Stimulated activated naive B cell treated with anti-CD40 and anti-IgM and Interleukin-4, amounts not matched to agents 10 μg/mL and 1 μg/mL and 100 μg/mL, for 72 hours (primary cell): Measurements from ENCODE around the gene DCLK1.

Experiments
- ATAC-seq, 2 donors: fragments of 150-1000 bp; cut with Tn5 transposase; replicated peaks; 2 replicates each; pipeline ENCODE4 v1.10.0; 2021; ENCODE audit warnings: moderate library complexity in 1 of 2
- DNase-seq: peaks from one replicate; pipeline ENCODE4 v3.0.0; 2021
- H3K27ac Mint-ChIP-seq: one replicate; pipeline ENCODE4 v1.8.0; 2022; ENCODE audit warnings: mild to moderate bottlenecking, mixed read lengths
- H3K27me3 Mint-ChIP-seq, 2 donors: one replicate each; pipeline ENCODE4 v1.8.0; 2022; ENCODE audit warnings: mixed read lengths in 2 of 2
- H3K36me3 Mint-ChIP-seq, 2 donors: one replicate each; pipeline ENCODE4 v1.8.0; 2022; ENCODE audit warnings: mixed read lengths in 2 of 2, mild to moderate bottlenecking in 1 of 2
- H3K4me1 Mint-ChIP-seq, 2 donors: one replicate each; pipeline ENCODE4 v1.8.0; 2022; ENCODE audit warnings: mixed read lengths in 2 of 2, mild to moderate bottlenecking in 1 of 2
- H3K4me3 Mint-ChIP-seq, 2 donors: one replicate each; pipeline ENCODE4 v1.8.0; 2022; ENCODE audit warnings: mild to moderate bottlenecking in 2 of 2, mixed read lengths in 2 of 2, moderate library complexity in 1 of 2
- H3K9me3 Mint-ChIP-seq, 2 donors: one replicate each; pipeline ENCODE4 v1.8.0; 2022; ENCODE audit warnings: mixed read lengths in 2 of 2, mild to moderate bottlenecking in 1 of 2

Gene DCLK1

DNA sequence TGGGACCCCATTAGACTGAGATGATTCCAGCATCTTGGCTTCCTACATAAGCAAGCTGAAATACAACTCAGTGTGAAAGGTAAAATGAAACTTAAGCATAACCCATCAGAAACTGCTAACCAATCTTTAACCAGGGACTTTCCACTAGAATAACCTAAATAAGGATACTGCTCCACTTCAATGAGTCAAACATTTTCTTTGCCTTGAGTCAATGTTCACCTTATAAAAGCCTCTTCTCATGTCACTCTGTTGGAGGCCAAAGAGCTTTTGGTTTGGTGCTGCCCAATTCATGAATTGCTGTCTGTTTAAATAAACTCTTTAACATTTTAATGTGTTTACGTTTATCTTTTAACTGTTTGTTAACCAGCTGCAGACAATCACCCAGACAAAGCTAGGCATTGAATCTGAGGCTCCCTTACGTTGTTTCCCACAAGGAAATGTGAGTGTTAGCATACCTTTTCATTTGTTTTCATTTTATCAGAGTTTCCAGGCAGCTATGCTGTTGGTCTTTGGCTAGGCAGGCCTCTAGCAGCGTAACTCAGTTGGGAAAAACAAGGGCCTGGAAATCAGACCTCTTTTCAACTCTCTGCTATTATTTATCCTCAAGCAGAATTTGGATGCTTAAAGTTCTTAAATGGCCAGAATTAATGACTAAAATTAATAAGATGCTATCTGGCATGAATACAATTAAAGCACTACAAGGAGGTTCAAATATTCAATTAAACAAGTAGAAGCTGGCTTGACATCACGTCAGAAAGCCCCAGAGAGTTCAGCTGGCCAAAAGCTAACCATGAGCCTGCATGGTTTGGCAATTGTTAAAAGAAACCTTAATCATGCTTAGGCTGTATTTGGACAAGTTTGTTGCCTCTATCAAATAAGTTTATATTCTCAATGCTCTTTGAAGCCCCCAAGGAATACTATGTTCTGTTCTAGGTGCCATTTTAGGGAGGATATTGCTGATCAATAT, 200.2 kb downstream of the DCLK1 start:
- ATAC-seq: no peak
- Mint-ChIP-seq H3K4me1 (no peaks in the 10 kb centered on the region), H3K27me3 (no peaks in the 10 kb centered on the region), H3K36me3 (no peaks in the 10 kb centered on the region), H3K27ac (no peak overlapping the region), H3K9me3 (peaks cover 5 to 15% of the 10 kb centered on the region in 2 donors), H3K4me3 (no peak overlapping the region)
- DNase-seq: no peak

DNA sequence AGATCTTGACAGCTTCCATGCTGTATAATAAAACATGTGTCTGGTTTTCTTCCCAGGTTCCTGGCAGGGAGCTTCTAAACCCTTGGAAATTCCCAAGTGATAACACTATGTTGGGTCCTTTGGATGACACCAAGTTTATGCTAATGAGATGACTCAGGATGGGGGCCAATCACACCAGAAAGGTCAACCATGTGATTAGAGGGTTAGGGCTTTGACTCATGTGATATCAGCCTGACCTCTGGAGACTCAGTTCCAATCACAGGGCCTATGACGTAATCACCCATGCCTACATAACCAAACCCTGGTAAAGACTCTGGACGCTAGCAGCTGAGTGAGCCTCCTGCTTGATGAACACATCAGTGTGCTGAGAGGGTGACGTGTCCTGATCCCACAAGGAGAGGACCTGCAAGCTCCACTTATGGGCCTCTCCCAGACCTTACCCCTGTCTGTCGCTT, 203.6 kb downstream of the DCLK1 start:
- Mint-ChIP-seq H3K9me3 (peaks cover 0 to 2% of the 10 kb centered on the region in 2 donors), H3K27ac (no peak overlapping the region), H3K4me3 (no peak overlapping the region), H3K4me1 (no peaks in the 10 kb centered on the region), H3K36me3 (no peaks in the 10 kb centered on the region), H3K27me3 (no peaks in the 10 kb centered on the region)
- no peak for ATAC-seq
- no peak for DNase-seq

DNA sequence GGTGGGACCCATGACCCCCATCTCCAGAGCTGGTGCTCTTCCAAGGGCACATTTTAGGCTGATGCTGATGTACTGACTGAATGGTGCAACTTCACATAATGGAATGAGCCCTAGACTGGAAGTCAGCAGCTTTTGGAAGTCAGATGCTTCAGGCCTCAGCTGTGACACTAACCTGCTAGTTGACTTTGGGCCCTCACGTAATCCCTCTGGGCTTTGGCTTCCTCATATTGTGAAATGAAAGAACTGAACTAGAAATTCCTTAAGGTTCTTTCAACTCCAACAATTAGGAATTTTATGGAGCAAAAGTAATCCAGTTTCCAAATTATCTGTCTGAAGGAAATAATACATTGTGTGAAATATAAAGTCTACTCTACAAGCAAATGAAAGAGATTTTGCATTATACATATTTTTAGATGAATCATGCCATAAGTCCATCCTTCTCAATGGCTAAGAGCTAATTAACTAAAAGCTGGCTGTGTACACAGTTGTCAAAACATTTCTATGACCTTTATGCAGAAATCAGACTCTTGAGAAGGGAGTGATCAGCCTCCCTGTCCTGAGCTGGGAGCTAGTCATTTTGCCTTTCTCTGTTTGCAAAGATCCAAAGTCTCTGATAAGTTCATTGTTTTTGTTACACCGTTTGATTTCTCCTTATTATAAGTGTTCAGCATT, 204.2 kb downstream of the DCLK1 start:
- Mint-ChIP-seq H3K27ac (no peak overlapping the region), H3K4me3 (no peak overlapping the region), H3K4me1 (no peaks in the 10 kb centered on the region), H3K9me3 (no peaks in the 10 kb centered on the region), H3K36me3 (no peaks in the 10 kb centered on the region), H3K27me3 (no peaks in the 10 kb centered on the region)
- DNase-seq (no peak), ATAC-seq (no peak)

DNA sequence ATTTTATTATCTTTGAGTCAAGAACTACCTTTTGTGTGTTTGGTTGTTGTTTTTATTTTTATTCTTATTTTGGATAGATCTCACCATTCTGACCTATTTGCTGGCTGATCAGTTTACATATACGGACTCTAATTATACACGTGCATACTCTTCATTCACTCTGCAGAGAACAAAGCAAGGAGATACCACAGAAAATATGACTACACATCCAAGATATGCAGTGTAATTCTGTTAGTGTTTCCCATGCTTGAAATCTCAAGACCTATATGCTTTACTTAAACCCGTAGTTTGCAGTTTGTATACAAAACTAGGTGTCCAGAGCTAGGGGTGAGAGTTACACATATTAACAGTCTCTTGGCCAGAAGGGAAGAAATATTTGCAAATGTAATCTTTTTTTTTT, 205.5 kb downstream of the DCLK1 start:
- Mint-ChIP-seq H3K4me3 (no peak overlapping the region), H3K27me3 (peaks cover 0 to 3% of the 10 kb centered on the region in 2 donors), H3K4me1 (no peaks in the 10 kb centered on the region), H3K36me3 (no peaks in the 10 kb centered on the region), H3K9me3 (peaks cover 0 to 6% of the 10 kb centered on the region in 2 donors), H3K27ac (no peak overlapping the region)
- ATAC-seq (no peak), DNase-seq (no peak)

DNA sequence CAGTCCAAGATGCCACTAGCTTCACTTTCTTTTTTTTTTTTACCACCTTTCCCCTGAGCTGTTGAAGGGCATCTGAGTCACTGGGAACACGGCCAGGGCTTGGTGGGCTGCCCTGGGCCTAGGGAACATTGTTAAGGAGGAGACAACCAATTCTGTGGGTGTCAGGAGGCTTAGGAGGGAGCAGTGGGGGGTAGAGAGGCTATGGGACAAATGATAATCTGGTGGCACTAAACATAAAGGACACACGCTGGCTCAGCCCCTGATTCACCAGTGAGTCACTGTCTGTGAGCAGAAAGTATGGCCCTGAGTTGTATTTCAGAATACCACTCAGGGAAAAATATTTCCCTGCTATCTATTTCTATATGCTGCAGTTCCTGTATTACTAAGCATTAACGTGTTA, 207.8 kb downstream of the DCLK1 start:
- Mint-ChIP-seq H3K4me3 (no peak overlapping the region), H3K27ac (no peak overlapping the region), H3K27me3 (peaks cover 0 to 3% of the 10 kb centered on the region in 2 donors), H3K36me3 (no peaks in the 10 kb centered on the region), H3K9me3 (peaks cover 0 to 6% of the 10 kb centered on the region in 2 donors), H3K4me1 (no peaks in the 10 kb centered on the region)
- DNase-seq (no peak), ATAC-seq (no peak)

DNA sequence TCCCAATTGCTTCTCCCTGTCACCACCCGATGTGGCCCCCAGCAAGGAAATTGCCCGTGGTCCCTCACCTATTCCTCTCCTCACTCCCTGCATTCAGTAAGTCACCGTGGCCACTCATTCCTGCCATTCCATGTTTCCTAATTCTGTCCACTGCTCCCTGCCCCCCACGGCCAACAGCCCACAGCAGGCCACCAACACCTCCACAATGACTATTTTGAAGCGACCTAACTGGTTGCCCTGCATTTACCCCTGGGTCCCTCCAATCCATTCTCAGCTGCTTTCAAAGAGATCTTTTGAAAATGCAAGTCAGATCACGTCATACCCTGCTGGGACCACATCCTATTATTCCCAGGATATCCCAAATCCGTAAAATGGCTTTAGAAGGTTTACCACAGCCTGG, 210.4 kb downstream of the DCLK1 start:
- Mint-ChIP-seq H3K4me3 (no peak overlapping the region), H3K4me1 (no peaks in the 10 kb centered on the region), H3K9me3 (peaks cover 0 to 6% of the 10 kb centered on the region in 2 donors), H3K36me3 (no peaks in the 10 kb centered on the region), H3K27ac (no peak overlapping the region), H3K27me3 (peaks cover 0 to 3% of the 10 kb centered on the region in 2 donors)
- ATAC-seq: no peak
- DNase-seq: no peak

- peaks cover 0 to 6% of the 10 kb centered on the region in 2 donors for H3K9me3 Mint-ChIP-seq
Measured at GRCh38 chr13:35917942-35918645, 213.1 kb downstream of the DCLK1 start.

DNA sequence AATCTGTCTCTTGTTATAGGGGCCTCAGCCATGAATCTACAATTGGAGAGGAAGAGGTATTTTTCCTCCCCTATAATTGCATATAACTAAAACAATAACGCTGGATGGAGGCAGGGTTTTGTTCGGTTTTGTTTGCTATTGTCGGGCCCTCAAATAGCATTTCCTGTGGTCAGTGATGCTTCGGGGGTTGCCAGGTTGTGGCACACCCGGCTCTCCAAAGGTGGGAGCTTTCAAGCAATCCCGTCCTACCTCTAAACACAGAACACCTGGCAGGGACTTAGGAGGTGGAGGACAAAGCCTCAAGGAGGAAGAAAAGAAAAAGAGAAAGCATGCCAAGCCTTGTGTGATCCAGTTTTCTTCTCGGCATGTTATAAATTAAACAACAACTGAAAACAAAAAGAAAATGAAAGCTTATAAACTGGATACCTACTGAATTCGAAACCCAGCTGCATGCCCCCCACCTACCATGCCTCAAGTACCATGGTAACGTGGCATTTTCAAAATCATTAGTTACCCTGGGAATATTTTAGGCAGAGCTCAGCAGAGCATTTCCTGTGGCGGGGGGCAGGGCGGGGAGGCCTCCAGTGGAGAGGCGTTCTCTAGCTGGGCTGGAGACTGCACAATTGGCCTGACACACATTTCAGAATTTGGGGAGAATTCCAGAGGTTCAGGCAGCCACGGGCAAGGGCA, 213.8 kb downstream of the DCLK1 start:
- Mint-ChIP-seq H3K27me3 (peaks cover 0 to 3% of the 10 kb centered on the region in 2 donors), H3K4me3 (no peak overlapping the region), H3K4me1 (no peaks in the 10 kb centered on the region), H3K36me3 (no peaks in the 10 kb centered on the region), H3K27ac (no peak overlapping the region), H3K9me3 (peaks cover 0 to 6% of the 10 kb centered on the region in 2 donors)
- DNase-seq (no peak), ATAC-seq (no peak)

More at GRCh38 chr13:35917942-35918645, 213.1 kb downstream of the DCLK1 start:
- Mint-ChIP-seq H3K4me1 (no peaks in the 10 kb centered on the region), H3K36me3 (no peaks in the 10 kb centered on the region), H3K4me3 (no peak overlapping the region), H3K27me3 (peaks cover 0 to 3% of the 10 kb centered on the region in 2 donors), H3K27ac (no peak overlapping the region)
- ATAC-seq: no peak
- no peak for DNase-seq

GRCh38 chr13:35916146-35916545, 215.0 kb downstream of the DCLK1 start:
- H3K36me3 Mint-ChIP-seq: no peaks in the 10 kb centered on the region
- H3K9me3 Mint-ChIP-seq: peaks cover 0 to 3% of the 10 kb centered on the region in 2 donors
- H3K4me3 Mint-ChIP-seq: no peak overlapping the region
- peaks cover 0 to under 1% of the 10 kb centered on the region in 2 donors for H3K27me3 Mint-ChIP-seq
- H3K27ac Mint-ChIP-seq: no peak overlapping the region
- DNase-seq: no peak
- ATAC-seq: no peak
- H3K4me1 Mint-ChIP-seq: no peaks in the 10 kb centered on the region

- Mint-ChIP-seq H3K9me3 (no peaks in the 10 kb centered on the region), H3K36me3 (no peaks in the 10 kb centered on the region), H3K4me1 (no peaks in the 10 kb centered on the region), H3K4me3 (no peak overlapping the region), H3K27me3 (no peaks in the 10 kb centered on the region), H3K27ac (no peak overlapping the region)
- DNase-seq: no peak
- ATAC-seq: no peak
Measured at GRCh38 chr13:35914662-35915061, 216.5 kb downstream of the DCLK1 start.

DNA sequence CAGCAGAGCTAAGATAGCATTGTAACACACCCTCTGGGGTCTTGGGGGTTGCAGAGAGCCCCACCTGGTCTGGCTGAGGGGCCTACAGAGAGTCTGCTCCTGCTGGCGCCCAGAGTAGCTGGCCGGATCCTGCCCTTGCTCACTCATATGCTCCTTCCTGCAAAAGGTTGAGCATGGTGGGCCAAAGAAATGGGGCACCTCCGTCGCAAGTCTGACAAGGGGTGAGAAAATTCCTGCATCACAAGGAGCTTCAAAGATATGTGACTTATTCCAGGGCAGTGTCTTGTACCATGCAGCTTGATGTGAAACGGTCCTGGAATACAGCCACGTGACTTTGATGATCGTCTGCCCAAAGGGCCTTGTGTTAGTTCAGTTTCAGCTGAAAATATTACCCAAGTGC, 218.3 kb downstream of the DCLK1 start:
- no peak overlapping the region for H3K4me3 Mint-ChIP-seq
- H3K9me3 Mint-ChIP-seq: no peaks in the 10 kb centered on the region
- H3K27ac Mint-ChIP-seq: no peak overlapping the region
- H3K36me3 Mint-ChIP-seq: no peaks in the 10 kb centered on the region
- ATAC-seq: no peak
- no peaks in the 10 kb centered on the region for H3K27me3 Mint-ChIP-seq
- no peaks in the 10 kb centered on the region for H3K4me1 Mint-ChIP-seq
- no peak for DNase-seq

DNA sequence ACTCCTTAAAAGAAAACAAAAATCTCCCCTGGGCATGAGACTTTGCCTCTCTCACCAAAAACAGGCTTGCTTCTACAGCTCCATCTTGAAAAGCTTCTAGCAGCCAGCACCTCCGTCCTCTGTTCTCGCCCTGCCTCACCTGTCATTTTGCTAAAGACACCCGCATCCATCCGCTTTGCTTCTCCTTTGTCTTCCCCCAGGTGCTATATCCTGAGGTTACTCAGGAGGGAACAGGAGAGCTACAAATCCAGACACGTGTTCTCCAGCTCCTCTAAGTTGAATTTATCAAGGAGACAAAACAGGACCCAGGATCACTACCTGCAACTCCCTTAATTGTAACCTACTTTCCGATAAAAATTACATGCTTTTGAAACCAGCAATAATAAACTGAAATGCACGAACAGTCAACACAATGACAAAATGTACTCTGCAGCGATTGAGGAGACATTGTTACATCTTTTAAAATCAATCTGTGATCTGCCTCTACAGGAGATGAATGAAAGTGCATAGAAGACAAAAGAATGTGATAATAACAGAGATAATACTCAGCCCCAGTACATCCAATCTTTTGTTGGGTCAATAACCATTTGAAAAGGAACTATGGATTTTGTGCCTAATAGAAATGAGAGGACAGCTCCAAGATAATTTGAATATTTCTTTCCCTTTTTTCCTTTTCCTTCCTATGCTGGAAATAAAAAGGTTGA, 221.2 kb downstream of the DCLK1 start:
- Mint-ChIP-seq H3K4me3 (no peak overlapping the region), H3K4me1 (no peaks in the 10 kb centered on the region), H3K36me3 (no peaks in the 10 kb centered on the region), H3K27me3 (no peaks in the 10 kb centered on the region), H3K9me3 (no peaks in the 10 kb centered on the region), H3K27ac (no peak overlapping the region)
- ATAC-seq (no peak), DNase-seq (no peak)

DNA sequence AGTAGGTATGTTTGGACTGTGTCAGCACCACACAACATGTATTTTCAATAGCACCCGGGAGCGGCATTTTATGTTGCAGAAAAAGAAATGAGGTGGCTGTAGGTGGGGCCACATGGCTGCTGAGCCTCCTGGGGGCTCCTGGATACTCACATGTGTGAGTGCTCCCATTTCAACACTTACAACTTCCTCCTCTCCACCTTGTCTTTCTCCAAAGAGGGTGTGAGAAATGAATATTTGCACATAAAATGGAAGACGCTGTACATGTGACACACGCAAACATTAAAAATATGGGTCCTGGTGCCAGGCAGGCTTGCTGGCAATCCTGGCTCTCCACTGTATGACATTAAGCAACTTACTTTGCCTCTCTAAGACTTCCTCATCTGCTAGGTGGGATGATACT, 222.1 kb downstream of the DCLK1 start:
- DNase-seq: no peak
- Mint-ChIP-seq H3K9me3 (peaks cover 0 to 2% of the 10 kb centered on the region in 2 donors), H3K4me3 (no peak overlapping the region), H3K27me3 (no peaks in the 10 kb centered on the region), H3K36me3 (no peaks in the 10 kb centered on the region), H3K27ac (no peak overlapping the region), H3K4me1 (no peaks in the 10 kb centered on the region)
- ATAC-seq: no peak
